NCI-H446 (cell line): ENCODE results near the gene FOXP1.

Experiments
- DNase-seq, 2 experiments: peaks; one replicate each; lab custom pipeline; 2025; lab: John Stamatoyannopoulos, UW

The FOXP1 gene

GRCh38 chr3:71060536-71060935 lies 523.0 kb downstream of the FOXP1 start:
- DNase-seq, result no peak

GRCh38 chr3:71057526-71057894 lies 526.0 kb downstream of the FOXP1 start:
- DNase-seq, result no peak

- no peak for DNase-seq
Observed at GRCh38 chr3:71056327-71056726, 527.2 kb downstream of the FOXP1 start.

- no peak for DNase-seq
Observed at GRCh38 chr3:71055257-71056001, 528.1 kb downstream of the FOXP1 start.

GRCh38 chr3:71054312-71054711 lies 529.2 kb downstream of the FOXP1 start:
- DNase-seq, result no peak

- DNase-seq, result no peak
Observed at GRCh38 chr3:71053495-71053894, 530.0 kb downstream of the FOXP1 start.

GRCh38 chr3:71052716-71053115 lies 530.8 kb downstream of the FOXP1 start:
- no peak for DNase-seq

GRCh38 chr3:71051893-71052687 lies 531.4 kb downstream of the FOXP1 start:
- DNase-seq, result no peak

- no peak for DNase-seq
Observed at GRCh38 chr3:71051259-71051595, 532.3 kb downstream of the FOXP1 start.

- no peak for DNase-seq
Observed at GRCh38 chr3:71050538-71051258, 532.8 kb downstream of the FOXP1 start.

- DNase-seq, result no peak
Observed at GRCh38 chr3:71050166-71050537, 533.4 kb downstream of the FOXP1 start.

GRCh38 chr3:71048948-71049347 lies 534.6 kb downstream of the FOXP1 start:
- no peak for DNase-seq

GRCh38 chr3:71047616-71048531 lies 535.7 kb downstream of the FOXP1 start:
- no peak for DNase-seq

GRCh38 chr3:71046791-71047190 lies 536.7 kb downstream of the FOXP1 start:
- DNase-seq, result no peak

GRCh38 chr3:71045917-71046282 lies 537.6 kb downstream of the FOXP1 start:
- DNase-seq, result no peak

GRCh38 chr3:71045212-71045916 lies 538.2 kb downstream of the FOXP1 start:
- no peak for DNase-seq

- DNase-seq, result no peak
Observed at GRCh38 chr3:71042759-71043158, 540.8 kb downstream of the FOXP1 start.

- DNase-seq, result no peak
Observed at GRCh38 chr3:71041371-71041770, 542.2 kb downstream of the FOXP1 start.

- no peak for DNase-seq
Observed at GRCh38 chr3:71039332-71039731, 544.2 kb downstream of the FOXP1 start.

GRCh38 chr3:71037775-71038174 lies 545.8 kb downstream of the FOXP1 start:
- DNase-seq, result no peak

GRCh38 chr3:71035886-71036285 lies 547.6 kb downstream of the FOXP1 start:
- DNase-seq, result no peak
